BE2C (cell line): ENCODE data around the gene VAV2.

Source experiments
- DNase-seq: peaks from one replicate; pipeline ENCODE4 v3.0.0-alpha.2; 2020
- H3K27me3 ChIP-seq: fragments of 250-450 bp; sonication (Bioruptor Pico); 2 replicates; pipeline ENCODE4 v1.5.1; 2020; ENCODE audit warnings: mild to moderate bottlenecking
- H3K36me3 ChIP-seq: fragments of 250-450 bp; sonication (Bioruptor Pico); 2 replicates; pipeline ENCODE4 v1.5.1; 2020; ENCODE audit warnings: mild to moderate bottlenecking
- H3K4me1 ChIP-seq: fragments of 250-450 bp; sonication (Bioruptor Pico); 2 replicates; pipeline ENCODE4 v1.5.1; 2020
- H3K4me3 ChIP-seq: 2 replicates; pipeline ENCODE4 v1.5.1; 2011; ENCODE audit warnings: low read depth, low read length
- H3K9me3 ChIP-seq: fragments of 250-450 bp; sonication (Bioruptor Pico); 2 replicates; pipeline ENCODE4 v1.5.1; 2020
- TF ChIP-seq, protein P1 (sequence below): IDR thresholded peaks from 2 replicates; pipeline ENCODE4 v1.5.1; 2012; ENCODE audit warnings: mild to moderate bottlenecking, low read depth, low read length

Gene VAV2

GRCh38 chr9:133986061-133986460 lies 6.1 kb downstream of the VAV2 start:
- H3K4me3 ChIP-seq, result no peak overlapping the region
- peaks cover 27% of the 10 kb centered on the region for H3K4me1 ChIP-seq
- TF ChIP-seq, protein P1, sequence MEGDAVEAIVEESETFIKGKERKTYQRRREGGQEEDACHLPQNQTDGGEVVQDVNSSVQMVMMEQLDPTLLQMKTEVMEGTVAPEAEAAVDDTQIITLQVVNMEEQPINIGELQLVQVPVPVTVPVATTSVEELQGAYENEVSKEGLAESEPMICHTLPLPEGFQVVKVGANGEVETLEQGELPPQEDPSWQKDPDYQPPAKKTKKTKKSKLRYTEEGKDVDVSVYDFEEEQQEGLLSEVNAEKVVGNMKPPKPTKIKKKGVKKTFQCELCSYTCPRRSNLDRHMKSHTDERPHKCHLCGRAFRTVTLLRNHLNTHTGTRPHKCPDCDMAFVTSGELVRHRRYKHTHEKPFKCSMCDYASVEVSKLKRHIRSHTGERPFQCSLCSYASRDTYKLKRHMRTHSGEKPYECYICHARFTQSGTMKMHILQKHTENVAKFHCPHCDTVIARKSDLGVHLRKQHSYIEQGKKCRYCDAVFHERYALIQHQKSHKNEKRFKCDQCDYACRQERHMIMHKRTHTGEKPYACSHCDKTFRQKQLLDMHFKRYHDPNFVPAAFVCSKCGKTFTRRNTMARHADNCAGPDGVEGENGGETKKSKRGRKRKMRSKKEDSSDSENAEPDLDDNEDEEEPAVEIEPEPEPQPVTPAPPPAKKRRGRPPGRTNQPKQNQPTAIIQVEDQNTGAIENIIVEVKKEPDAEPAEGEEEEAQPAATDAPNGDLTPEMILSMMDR, result no peak
- DNase-seq, result no peak
- no peaks in the 10 kb centered on the region for H3K27me3 ChIP-seq
- no peaks in the 10 kb centered on the region; the same call in 1 of the 2 replicates for H3K9me3 ChIP-seq
- H3K36me3 ChIP-seq, result peaks cover 43% of the 10 kb centered on the region

DNA sequence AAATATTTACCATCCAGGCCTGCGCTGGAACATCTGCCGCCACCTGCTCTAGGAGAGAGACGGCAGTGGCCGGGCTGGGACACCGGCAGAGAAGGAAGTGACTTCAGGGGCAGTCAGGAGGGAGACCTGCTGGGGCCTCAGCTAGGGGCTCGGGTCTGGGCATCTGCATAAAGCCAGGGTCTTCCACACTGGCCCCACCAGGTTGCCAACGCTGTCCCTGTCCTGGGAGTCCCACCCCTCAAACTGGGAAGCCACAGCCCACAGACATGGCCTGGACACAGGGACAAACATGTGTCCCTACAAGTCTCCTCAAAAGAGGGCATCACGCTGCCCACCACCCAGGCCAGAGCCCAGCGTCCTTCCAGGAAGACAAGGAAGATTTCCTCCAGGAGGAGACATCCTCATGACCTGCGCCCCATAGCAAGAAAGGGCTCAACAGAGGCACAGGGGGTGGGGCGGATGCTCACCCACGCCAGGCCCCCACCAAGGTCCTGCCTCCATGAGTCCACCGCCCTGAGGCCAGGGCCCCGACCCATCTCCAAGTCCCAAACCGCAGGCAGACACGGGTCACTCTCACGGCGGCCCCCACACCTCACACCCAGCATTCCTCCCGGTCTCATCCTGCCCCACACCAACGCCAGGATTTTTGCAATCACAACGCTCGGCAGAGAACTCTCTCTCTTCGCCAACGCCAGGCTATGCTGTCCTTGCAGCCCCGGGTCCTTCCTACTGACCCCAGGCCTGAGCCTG lies 9.0 kb downstream of the VAV2 start:
- TF ChIP-seq, protein P1, result no peak
- no peak for DNase-seq
- Histone ChIP-seq H3K36me3 (peaks cover 43% of the 10 kb centered on the region), H3K27me3 (no peaks in the 10 kb centered on the region), H3K4me3 (no peak overlapping the region), H3K4me1 (peaks cover 47% of the 10 kb centered on the region), H3K9me3 (no peaks in the 10 kb centered on the region; the same call in 1 of the 2 replicates)

- peak; percentile 65 for DNase-seq
- Histone ChIP-seq H3K36me3 (peaks cover 51% of the 10 kb centered on the region), H3K4me1 (peaks cover 46% of the 10 kb centered on the region), H3K4me3 (no peak overlapping the region), H3K27me3 (no peaks in the 10 kb centered on the region), H3K9me3 (no peaks in the 10 kb centered on the region)
- TF ChIP-seq, protein P1, result peak; percentile 23
Observed at GRCh38 chr9:133981958-133982681, 10.0 kb downstream of the VAV2 start.

DNA sequence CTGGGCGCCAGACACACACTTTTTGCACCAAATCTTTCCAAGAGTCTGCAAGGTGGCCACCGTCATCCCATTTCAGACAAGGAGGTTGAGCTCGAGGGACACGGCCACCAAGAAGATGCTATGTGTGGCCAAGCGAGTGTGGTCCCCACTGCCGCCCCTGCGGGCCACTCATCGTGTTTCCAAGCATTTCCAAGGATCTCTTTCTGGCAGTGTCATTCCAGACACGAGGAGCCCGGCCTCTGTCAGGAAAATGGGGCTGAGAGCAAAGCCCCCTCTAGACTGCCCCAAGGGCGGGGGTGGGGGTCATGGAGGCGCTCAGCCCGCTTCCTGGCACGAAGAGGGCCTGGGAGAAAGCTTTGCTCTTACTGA lies 10.6 kb downstream of the VAV2 start:
- H3K4me1 ChIP-seq, result peaks cover 46% of the 10 kb centered on the region
- TF ChIP-seq, protein P1, result no peak
- H3K36me3 ChIP-seq, result peaks cover 51% of the 10 kb centered on the region
- no peak overlapping the region for H3K4me3 ChIP-seq
- DNase-seq, result no peak
- H3K27me3 ChIP-seq, result no peaks in the 10 kb centered on the region
- no peaks in the 10 kb centered on the region for H3K9me3 ChIP-seq

GRCh38 chr9:133980864-133981588 lies 11.1 kb downstream of the VAV2 start:
- TF ChIP-seq, protein P1, result no peak
- peaks cover 46% of the 10 kb centered on the region for H3K36me3 ChIP-seq

More at GRCh38 chr9:133980864-133981588, 11.1 kb downstream of the VAV2 start:
- Histone ChIP-seq H3K4me3 (no peak overlapping the region), H3K9me3 (no peaks in the 10 kb centered on the region), H3K27me3 (no peaks in the 10 kb centered on the region), H3K4me1 (peaks cover 46% of the 10 kb centered on the region)
- no peak for DNase-seq
